HepG2 (cell line): ENCODE measurements around the gene ABCF1.

Source experiments
- ETV6 ChIP-seq: sonication (generic); formaldehyde crosslinking; conservative IDR thresholded peaks from 2 replicates; pipeline ENCODE4 v1.4.0; 2020; ENCODE audit warnings: missing genetic modification reagents
- POLR2G ChIP-seq: fragments of 200-400 bp; formaldehyde crosslinking; IDR thresholded peaks from 2 replicates; pipeline ENCODE4 v1.6.1; 2018; ENCODE audit warnings: mild to moderate bottlenecking, low read depth, low read length, moderate library complexity
- SMC3 ChIP-seq: IDR thresholded peaks from 2 replicates; pipeline ENCODE4 v1.6.1; 2011; ENCODE audit warnings: low read length, improper control_type of control experiment
- SRF ChIP-seq: IDR thresholded peaks from 2 replicates; pipeline ENCODE4 v1.6.1; 2011; ENCODE audit warnings: mild to moderate bottlenecking, low read depth, low read length, moderate library complexity
- ZNF709 ChIP-seq: sonication (generic); formaldehyde crosslinking; IDR thresholded peaks from 2 replicates; pipeline ENCODE4 v1.5.0; 2020; ENCODE audit warnings: mild to moderate bottlenecking, missing genetic modification reagents
- ZZZ3 ChIP-seq: sonication (generic); formaldehyde crosslinking; IDR thresholded peaks from 2 replicates; pipeline ENCODE4 v1.4.0; 2020; ENCODE audit warnings: missing genetic modification reagents, mild to moderate bottlenecking, borderline replicate concordance
- TF ChIP-seq, protein P1 (sequence below): IDR thresholded peaks from 2 replicates; pipeline ENCODE4 v1.6.1; 2016; ENCODE audit warnings: low read depth, missing genetic modification reagents, missing compliant biosample characterization

GRCh38 chr6:30548375-30548774 is 22.9 kb upstream of the ABCF1 start:
- TF ChIP-seq, protein P1, sequence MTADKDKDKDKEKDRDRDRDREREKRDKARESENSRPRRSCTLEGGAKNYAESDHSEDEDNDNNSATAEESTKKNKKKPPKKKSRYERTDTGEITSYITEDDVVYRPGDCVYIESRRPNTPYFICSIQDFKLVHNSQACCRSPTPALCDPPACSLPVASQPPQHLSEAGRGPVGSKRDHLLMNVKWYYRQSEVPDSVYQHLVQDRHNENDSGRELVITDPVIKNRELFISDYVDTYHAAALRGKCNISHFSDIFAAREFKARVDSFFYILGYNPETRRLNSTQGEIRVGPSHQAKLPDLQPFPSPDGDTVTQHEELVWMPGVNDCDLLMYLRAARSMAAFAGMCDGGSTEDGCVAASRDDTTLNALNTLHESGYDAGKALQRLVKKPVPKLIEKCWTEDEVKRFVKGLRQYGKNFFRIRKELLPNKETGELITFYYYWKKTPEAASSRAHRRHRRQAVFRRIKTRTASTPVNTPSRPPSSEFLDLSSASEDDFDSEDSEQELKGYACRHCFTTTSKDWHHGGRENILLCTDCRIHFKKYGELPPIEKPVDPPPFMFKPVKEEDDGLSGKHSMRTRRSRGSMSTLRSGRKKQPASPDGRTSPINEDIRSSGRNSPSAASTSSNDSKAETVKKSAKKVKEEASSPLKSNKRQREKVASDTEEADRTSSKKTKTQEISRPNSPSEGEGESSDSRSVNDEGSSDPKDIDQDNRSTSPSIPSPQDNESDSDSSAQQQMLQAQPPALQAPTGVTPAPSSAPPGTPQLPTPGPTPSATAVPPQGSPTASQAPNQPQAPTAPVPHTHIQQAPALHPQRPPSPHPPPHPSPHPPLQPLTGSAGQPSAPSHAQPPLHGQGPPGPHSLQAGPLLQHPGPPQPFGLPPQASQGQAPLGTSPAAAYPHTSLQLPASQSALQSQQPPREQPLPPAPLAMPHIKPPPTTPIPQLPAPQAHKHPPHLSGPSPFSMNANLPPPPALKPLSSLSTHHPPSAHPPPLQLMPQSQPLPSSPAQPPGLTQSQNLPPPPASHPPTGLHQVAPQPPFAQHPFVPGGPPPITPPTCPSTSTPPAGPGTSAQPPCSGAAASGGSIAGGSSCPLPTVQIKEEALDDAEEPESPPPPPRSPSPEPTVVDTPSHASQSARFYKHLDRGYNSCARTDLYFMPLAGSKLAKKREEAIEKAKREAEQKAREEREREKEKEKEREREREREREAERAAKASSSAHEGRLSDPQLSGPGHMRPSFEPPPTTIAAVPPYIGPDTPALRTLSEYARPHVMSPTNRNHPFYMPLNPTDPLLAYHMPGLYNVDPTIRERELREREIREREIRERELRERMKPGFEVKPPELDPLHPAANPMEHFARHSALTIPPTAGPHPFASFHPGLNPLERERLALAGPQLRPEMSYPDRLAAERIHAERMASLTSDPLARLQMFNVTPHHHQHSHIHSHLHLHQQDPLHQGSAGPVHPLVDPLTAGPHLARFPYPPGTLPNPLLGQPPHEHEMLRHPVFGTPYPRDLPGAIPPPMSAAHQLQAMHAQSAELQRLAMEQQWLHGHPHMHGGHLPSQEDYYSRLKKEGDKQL (CRISPR knock-in tag): no peak
- TF ChIP-seq SMC3 (no peak), POLR2G (no peak), ZNF709 (CRISPR knock-in tag) (no peak), SRF (no peak), ETV6 (CRISPR knock-in tag) (no peak), ZZZ3 (CRISPR knock-in tag) (no peak)
